Measurements from ENCODE around the gene ITM2C.

ITM2C gene

GRCh38 chr2:230864605-230865306 is at the start of gene ITM2C:
TSS of gene ITM2C (plus strand) at chr2:230864942. CDS start at chr2:230865026, 84 bp downstream.
- in situ Hi-C loops (cut with HindIII; ENCODE audit: low sequenced_read_pairs) = no loop called here

- in situ Hi-C loops (cut with HindIII; ENCODE audit: low sequenced_read_pairs) = no loop called here
Measured at GRCh38 chr2:230815088-230815487, 49.7 kb upstream of the ITM2C start.

- in situ Hi-C loops (cut with HindIII; ENCODE audit: low sequenced_read_pairs) = no loop called here
Measured at GRCh38 chr2:230816735-230817134, 48.0 kb upstream of the ITM2C start.

- in situ Hi-C loops (cut with HindIII; ENCODE audit: low sequenced_read_pairs) = no loop called here
Measured at GRCh38 chr2:230819433-230819832, 45.3 kb upstream of the ITM2C start.

- in situ Hi-C loops (cut with HindIII; ENCODE audit: low sequenced_read_pairs) = no loop called here
Measured at GRCh38 chr2:230821261-230821990, 43.3 kb upstream of the ITM2C start.

- in situ Hi-C loops (cut with HindIII; ENCODE audit: low sequenced_read_pairs) = no loop called here
Measured at GRCh38 chr2:230821991-230822520, 42.7 kb upstream of the ITM2C start.

GRCh38 chr2:230823264-230823964 is 41.3 kb upstream of the ITM2C start:
- in situ Hi-C loops (cut with HindIII; ENCODE audit: low sequenced_read_pairs) = no loop called here

- in situ Hi-C loops (cut with HindIII; ENCODE audit: low sequenced_read_pairs) = no loop called here
Measured at GRCh38 chr2:230824406-230824978, 40.2 kb upstream of the ITM2C start.

GRCh38 chr2:230825354-230825753 is 39.4 kb upstream of the ITM2C start:
- in situ Hi-C loops (cut with HindIII; ENCODE audit: low sequenced_read_pairs) = no loop called here

GRCh38 chr2:230827774-230828271 is 36.9 kb upstream of the ITM2C start:
- in situ Hi-C loops (cut with HindIII; ENCODE audit: low sequenced_read_pairs) = no loop called here

- in situ Hi-C loops (cut with HindIII; ENCODE audit: low sequenced_read_pairs) = no loop called here
Measured at GRCh38 chr2:230828272-230828961, 36.3 kb upstream of the ITM2C start.

GRCh38 chr2:230829293-230829692 is 35.4 kb upstream of the ITM2C start:
- in situ Hi-C loops (cut with HindIII; ENCODE audit: low sequenced_read_pairs) = no loop called here

GRCh38 chr2:230829959-230830358 is 34.8 kb upstream of the ITM2C start:
- in situ Hi-C loops (cut with HindIII; ENCODE audit: low sequenced_read_pairs) = no loop called here

GRCh38 chr2:230830428-230830827 is 34.3 kb upstream of the ITM2C start:
- in situ Hi-C loops (cut with HindIII; ENCODE audit: low sequenced_read_pairs) = no loop called here

GRCh38 chr2:230840301-230840700 is 24.4 kb upstream of the ITM2C start:
- in situ Hi-C loops (cut with HindIII; ENCODE audit: low sequenced_read_pairs) = no loop called here

- in situ Hi-C loops (cut with HindIII; ENCODE audit: low sequenced_read_pairs) = no loop called here
Measured at GRCh38 chr2:230842473-230842872, 22.3 kb upstream of the ITM2C start.

- in situ Hi-C loops (cut with HindIII; ENCODE audit: low sequenced_read_pairs) = no loop called here
Measured at GRCh38 chr2:230843132-230843531, 21.6 kb upstream of the ITM2C start.

- in situ Hi-C loops (cut with HindIII; ENCODE audit: low sequenced_read_pairs) = no loop called here
Measured at GRCh38 chr2:230846360-230846759, 18.4 kb upstream of the ITM2C start.

GRCh38 chr2:230847883-230848388 is 16.8 kb upstream of the ITM2C start:
- in situ Hi-C loops (cut with HindIII; ENCODE audit: low sequenced_read_pairs) = no loop called here

Measured in endothelial cell of hepatic sinusoid (primary cell).